Esophagus muscularis mucosa (tissue), 4 donors: ENCODE results near the gene C5orf34. TPM values are rescaled to one million over a fixed set of nuclear protein-coding genes. Genes with fewer than 3 reads are reported as not detected.

Experiments used
- DNase-seq: peaks from one replicate; pipeline ENCODE4 v3.0.0-alpha.2; 2017; ENCODE audit errors: extremely low spot score
- H3K27ac ChIP-seq, 4 donors: fragments of 200-600 bp; sonication (generic); replicated peaks in 1 of 4; 1 replicate in 3 of 4; 2 replicates in 1 of 4; pipeline ENCODE4 v1.5.1; 2016 to 2019; ENCODE audit warnings: mild to moderate bottlenecking in 1 of 4
- H3K27me3 ChIP-seq, 4 donors: fragments of 200-600 bp; sonication (generic); one replicate each; pipeline versions ENCODE4 v1.5.1 to v1.6.0; 2016 to 2019
- H3K36me3 ChIP-seq, 4 donors: fragments of 200-600 bp; sonication (generic); one replicate each; pipeline ENCODE4 v1.5.1; 2016 to 2019
- H3K4me1 ChIP-seq, 4 donors: fragments of 200-600 bp; sonication (generic); one replicate each; pipeline ENCODE4 v1.5.1; 2016 to 2019
- H3K4me3 ChIP-seq, 4 donors: fragments of 200-600 bp; sonication (generic); 1 replicate in 2 of 4; 2 replicates in 2 of 4; pipeline ENCODE4 v1.5.1; 2016 to 2019; ENCODE audit warnings: mild to moderate bottlenecking in 4 of 4, moderate library complexity in 1 of 4
- H3K9me3 ChIP-seq, 4 donors: fragments of 200-600 bp; sonication (generic); 1 replicate in 3 of 4; 2 replicates in 1 of 4; pipeline ENCODE4 v1.5.1; 2016 to 2019
- CTCF ChIP-seq, 3 experiments: fragments of 200-600 bp in 2 of 3; fragments of 450-650 bp in 1 of 3; sonication (generic) in 2 of 3; IDR thresholded peaks; one replicate each; pipeline ENCODE4 v1.5.1; 2017 to 2019; ENCODE audit warnings: antibody characterized with exemption in 3 of 3, mild to moderate bottlenecking in 2 of 3, moderate library complexity in 1 of 3
- EP300 ChIP-seq: sonication (generic); formaldehyde crosslinking; IDR thresholded peaks from one replicate; pipeline ENCODE4 v1.6.1; 2017; ENCODE audit warnings: antibody characterized with exemption
- POLR2A ChIP-seq: fragments of 450-650 bp; IDR thresholded peaks from one replicate; pipeline ENCODE4 v1.6.1; 2017; ENCODE audit warnings: antibody characterized with exemption, moderate library complexity, mild to moderate bottlenecking, low read depth
- POLR2AphosphoS5 ChIP-seq, 2 donors: sonication (generic); formaldehyde crosslinking; IDR thresholded peaks; one replicate each; pipeline ENCODE4 v1.6.1; 2017; ENCODE audit warnings: antibody characterized with exemption in 2 of 2
- whole genome bisulfite sequencing: methylation state at CpG from one replicate; pipeline ENCODE4 v1.1.5; 2018; 5-methylcytosine and 5-hydroxymethylcytosine counted together
- intact Hi-C: fragments of 100-400 bp; cut with DNase I; formaldehyde crosslinking; loops from one replicate; pipeline ENCODE4 v1.15.1; 2023
- total RNA-seq, 4 donors: library from RNA; depleted of rRNA; stranded (reverse); fragments of >200 nt; gene quantifications; one replicate each; pipeline versions ENCODE4 v1.1.0 to v1.2.1, GENCODE V29; 2016

C5orf34 gene
- total RNA-seq, 4 donors from 2014 or later, result 0.42 to 1.6 (median 1.4) TPM

- WGBS, result 89% methylated on average over 2 of the region's 2 CpGs
- DNase-seq, result no peak
- peaks cover 0 to 5% (median 0%) of the 10 kb centered on the region in 4 donors for H3K36me3 ChIP-seq
- no peaks in the 10 kb centered on the region for H3K4me1 ChIP-seq
- H3K9me3 ChIP-seq, result no peaks in the 10 kb centered on the region
- TF ChIP-seq CTCF (IDR thresholded peaks at IDR 0.05), result no peak
- H3K4me3 ChIP-seq, result no peak overlapping the region
- no peaks in the 10 kb centered on the region for H3K27me3 ChIP-seq
- H3K27ac ChIP-seq, result no peak overlapping the region
- intact Hi-C loops, result no loop called here
Observed at GRCh38 chr5:43498581-43498980, 16.4 kb downstream of the C5orf34 start.

- H3K27ac ChIP-seq, result no peak overlapping the region
- no peaks in the 10 kb centered on the region for H3K9me3 ChIP-seq
- TF ChIP-seq EP300 (no peak), POLR2A (no peak), POLR2AphosphoS5 (IDR thresholded peaks at IDR 0.05) (no peak), CTCF (IDR thresholded peaks at IDR 0.05) (no peak)
- H3K4me1 ChIP-seq, result no peaks in the 10 kb centered on the region
- intact Hi-C loops, result no loop called here
- H3K36me3 ChIP-seq, result no peaks in the 10 kb centered on the region
- DNase-seq, result no peak
- H3K4me3 ChIP-seq, result no peak overlapping the region
- H3K27me3 ChIP-seq, result no peaks in the 10 kb centered on the region
- WGBS, result 84% methylated on average over 5 of the region's 5 CpGs
Observed at GRCh38 chr5:43497311-43498104, 17.4 kb downstream of the C5orf34 start.

GRCh38 chr5:43491326-43491725, 23.6 kb downstream of the C5orf34 start:
- no peak for DNase-seq
- H3K4me1 ChIP-seq, result no peaks in the 10 kb centered on the region
- H3K36me3 ChIP-seq, result no peaks in the 10 kb centered on the region
- TF ChIP-seq EP300, result no peak
- H3K27ac ChIP-seq, result no peak overlapping the region
- intact Hi-C loops, result no loop called here
- 100% methylated on average over 1 of the region's 1 CpG for WGBS
- H3K9me3 ChIP-seq, result no peaks in the 10 kb centered on the region
- H3K27me3 ChIP-seq, result no peaks in the 10 kb centered on the region
- no peak overlapping the region for H3K4me3 ChIP-seq

GRCh38 chr5:43486353-43486752, 28.6 kb downstream of the C5orf34 start:
- intact Hi-C loops, result loop anchor here (10.0 kb wide), 1 partner anchor 362 kb away; the partner anchor contains the start of gene ZNF131
- DNase-seq, result no peak
- TF ChIP-seq CTCF (IDR thresholded peaks at IDR 0.05) (no peak), POLR2AphosphoS5 (IDR thresholded peaks at IDR 0.05) (no peak)
- Histone ChIP-seq H3K27me3 (no peaks in the 10 kb centered on the region), H3K4me1 (peaks cover 14 to 26% (median 22%) of the 10 kb centered on the region in 4 donors), H3K27ac (no peak overlapping the region), H3K36me3 (no peaks in the 10 kb centered on the region), H3K9me3 (no peaks in the 10 kb centered on the region), H3K4me3 (no peak overlapping the region)
- WGBS, result 88% methylated on average over 3 of the region's 3 CpGs

- 96% methylated on average over 2 of the region's 2 CpGs for WGBS
- TF ChIP-seq POLR2A (no peak), CTCF (IDR thresholded peaks at IDR 0.05) (no peak), EP300 (no peak), POLR2AphosphoS5 (IDR thresholded peaks at IDR 0.05) (no peak)
- peaks cover 14 to 26% (median 22%) of the 10 kb centered on the region in 4 donors for H3K4me1 ChIP-seq
- H3K4me3 ChIP-seq, result no peak overlapping the region
- no peak for DNase-seq
- H3K36me3 ChIP-seq, result no peaks in the 10 kb centered on the region
- H3K9me3 ChIP-seq, result no peaks in the 10 kb centered on the region
- no peaks in the 10 kb centered on the region for H3K27me3 ChIP-seq
- H3K27ac ChIP-seq, result peak overlapping the region in 1 of 4 donors; percentile 96
- intact Hi-C loops, result loop anchor here (10.0 kb wide), 1 partner anchor 361 kb away; the partner anchor contains the start of gene ZNF131
Observed at GRCh38 chr5:43485406-43485805, 29.5 kb downstream of the C5orf34 start.
